ENCODE data around the gene SERGEF.

Gene SERGEF

DNA sequence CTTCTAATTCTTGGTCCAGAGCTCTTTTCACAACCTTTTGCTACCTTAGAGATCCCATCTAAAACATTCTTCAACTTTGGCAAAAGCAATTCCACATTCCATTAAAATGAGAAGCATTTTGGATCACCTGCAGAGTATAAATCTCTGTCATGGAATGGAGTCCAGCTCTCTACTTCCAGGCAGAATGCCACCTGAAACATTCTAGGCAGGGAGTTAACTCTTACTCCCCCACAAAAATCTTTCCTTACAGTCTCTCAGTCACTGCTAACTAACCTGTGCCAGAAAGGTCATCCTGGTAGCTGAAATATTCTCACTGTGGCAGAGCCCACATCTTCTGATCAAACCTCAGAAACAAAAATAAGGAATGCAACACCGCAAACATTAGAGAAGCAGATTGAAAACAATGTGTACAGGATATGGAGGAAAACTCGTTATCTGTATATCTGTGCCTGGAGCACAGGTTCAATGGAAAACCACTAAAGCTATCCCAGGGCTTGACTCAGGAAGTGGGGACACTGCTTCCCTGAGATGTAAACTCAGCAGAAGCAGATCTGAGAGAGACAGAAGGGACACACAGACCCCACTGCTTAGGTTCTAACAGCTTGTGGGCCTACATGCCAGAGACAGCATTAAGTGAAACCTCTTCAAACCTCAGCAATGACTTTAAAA lies 199.3 kb downstream of the SERGEF start:
- no peak for DNase-seq (ENCODE audit: low spot score)

- DNase-seq (ENCODE audit: low spot score): no peak
Measured at GRCh38 chr11:17812865-17813187, 200.0 kb downstream of the SERGEF start.

- no peak for DNase-seq (ENCODE audit: low spot score)
Measured at GRCh38 chr11:17812091-17812864, 200.6 kb downstream of the SERGEF start.

- no peak for DNase-seq (ENCODE audit: low spot score)
Measured at GRCh38 chr11:17811352-17811751, 201.5 kb downstream of the SERGEF start.

- DNase-seq (ENCODE audit: low spot score): no peak
Measured at GRCh38 chr11:17810746-17811145, 202.1 kb downstream of the SERGEF start.

DNA sequence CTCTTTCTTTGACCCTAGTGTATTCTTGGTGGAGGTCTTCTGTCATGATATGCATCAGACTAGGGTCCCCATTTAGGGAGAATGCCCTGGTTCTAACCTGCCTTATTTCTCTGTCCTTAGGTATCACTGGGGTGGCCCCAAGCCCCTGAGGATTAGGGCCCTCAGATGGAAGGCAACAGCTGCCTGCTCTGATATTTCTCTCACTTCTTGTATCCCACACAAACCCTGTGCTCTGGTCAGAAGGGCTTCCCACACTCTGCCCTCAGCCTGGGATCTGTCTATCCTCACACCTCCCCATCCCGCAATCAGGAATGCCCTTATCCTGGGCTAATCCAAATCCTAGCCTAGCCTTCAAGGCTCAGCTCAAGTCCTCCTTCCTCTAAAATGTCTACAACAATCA lies 202.8 kb downstream of the SERGEF start:
- DNase-seq (ENCODE audit: low spot score): no peak

- DNase-seq (ENCODE audit: low spot score): no peak
Measured at GRCh38 chr11:17807034-17807433, 205.8 kb downstream of the SERGEF start.

DNA sequence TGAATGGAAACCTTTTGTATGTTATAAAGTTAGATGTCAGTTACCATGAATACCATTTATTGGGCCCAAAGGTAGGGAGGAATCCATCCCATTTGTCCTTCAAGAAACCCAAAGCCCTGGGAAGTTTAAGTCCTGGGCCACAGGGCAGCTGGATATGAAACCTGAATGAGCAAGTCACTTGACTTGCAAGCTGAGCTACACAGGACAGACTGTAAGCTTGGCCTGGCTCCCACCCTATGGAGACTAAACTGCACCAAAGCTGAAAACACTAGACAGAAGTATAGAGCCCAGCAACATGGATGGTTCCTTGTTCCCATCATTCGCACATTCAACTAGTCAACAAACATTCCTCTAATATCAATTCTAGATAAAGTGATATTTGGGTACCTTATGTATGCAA lies 207.0 kb downstream of the SERGEF start:
- DNase-seq (ENCODE audit: low spot score): no peak

DNA sequence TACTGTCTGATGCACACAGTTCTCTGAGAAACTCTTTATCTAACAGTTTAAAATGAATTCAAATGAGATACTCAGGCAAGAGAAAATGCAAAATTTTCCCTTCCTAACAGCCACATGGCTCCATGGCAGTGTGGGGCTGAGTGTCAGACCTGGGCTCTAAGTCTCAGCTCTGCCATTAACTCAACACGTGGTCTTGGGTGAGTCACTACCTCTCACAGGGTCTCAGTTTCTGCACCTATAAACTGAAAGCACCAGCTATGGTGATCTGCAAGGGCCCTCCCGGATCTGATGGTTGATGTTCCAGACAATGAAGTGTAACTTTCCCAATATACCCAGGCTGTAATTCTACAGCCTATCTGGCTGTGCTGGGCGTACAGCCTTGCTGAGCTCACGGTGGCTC lies 207.8 kb downstream of the SERGEF start:
- no peak for DNase-seq (ENCODE audit: low spot score)

DNA sequence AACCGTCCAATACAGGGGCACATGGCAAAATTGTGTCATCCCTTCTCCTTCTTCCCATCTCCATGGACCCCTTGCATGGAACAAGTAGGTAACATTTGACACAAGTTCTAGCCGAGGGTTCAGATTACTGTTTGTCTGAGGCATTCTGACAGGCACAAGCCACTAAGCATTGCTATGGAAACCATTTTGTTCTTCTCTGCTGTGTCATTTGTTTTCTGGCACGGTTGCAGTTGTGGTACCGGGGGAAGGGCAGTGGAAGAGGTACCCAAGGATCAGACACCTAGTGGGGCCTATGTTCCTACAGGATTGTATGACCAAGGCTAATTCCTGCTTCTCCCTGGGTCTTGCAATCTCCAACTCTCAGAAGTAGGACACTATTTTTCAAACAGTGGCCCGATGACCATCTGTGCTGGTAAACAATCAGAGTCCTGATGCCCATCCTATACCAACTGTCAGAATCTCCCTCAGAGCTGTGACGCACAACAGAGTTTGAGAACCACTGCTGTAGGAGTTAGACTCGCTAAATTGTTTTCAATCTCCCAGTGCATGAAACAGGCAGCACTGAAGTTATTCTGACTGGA lies 209.0 kb downstream of the SERGEF start:
- no peak for DNase-seq (ENCODE audit: low spot score)

DNA sequence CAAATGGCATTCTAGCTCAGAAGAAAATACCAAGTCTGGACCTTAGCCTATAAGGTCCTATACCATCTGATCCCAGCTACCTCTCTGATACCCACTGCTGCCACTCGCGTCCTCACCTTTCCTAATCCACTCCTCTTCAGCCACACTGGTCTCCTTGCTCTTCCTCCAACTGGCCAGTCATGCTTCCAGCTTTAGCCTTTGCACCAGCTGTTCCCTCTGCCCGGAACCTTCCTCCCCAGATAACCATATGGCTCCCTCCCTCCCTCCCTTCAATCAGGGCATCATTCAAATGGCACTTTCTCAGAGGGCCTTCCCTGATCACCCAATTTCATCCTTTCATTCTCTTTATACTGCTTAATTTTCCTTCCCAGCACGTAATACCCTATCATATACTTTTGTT lies 210.4 kb downstream of the SERGEF start:
- DNase-seq (ENCODE audit: low spot score): no peak

DNA sequence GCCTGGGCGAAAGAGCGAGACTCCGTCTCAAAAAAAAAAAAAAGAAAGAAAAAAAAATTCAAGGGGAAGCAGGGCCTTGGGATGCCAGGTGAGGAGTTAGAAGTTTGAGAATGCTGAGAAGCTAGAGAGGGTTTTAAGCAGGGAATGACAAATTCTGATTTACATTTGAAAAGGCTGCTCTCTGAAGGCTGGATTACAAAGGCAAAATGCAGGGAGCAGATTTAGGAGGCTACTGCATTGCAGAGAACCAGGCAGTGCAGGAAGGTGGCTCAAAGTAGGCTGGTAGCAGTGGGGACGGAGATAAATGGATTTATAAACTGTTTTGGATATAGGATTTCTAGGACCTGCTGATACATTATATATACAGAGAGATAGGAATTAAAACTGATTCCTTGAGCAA lies 211.7 kb downstream of the SERGEF start:
- DNase-seq (ENCODE audit: low spot score): no peak

GRCh38 chr11:17799147-17799546 lies 213.7 kb downstream of the SERGEF start:
- DNase-seq (ENCODE audit: low spot score): no peak

DNA sequence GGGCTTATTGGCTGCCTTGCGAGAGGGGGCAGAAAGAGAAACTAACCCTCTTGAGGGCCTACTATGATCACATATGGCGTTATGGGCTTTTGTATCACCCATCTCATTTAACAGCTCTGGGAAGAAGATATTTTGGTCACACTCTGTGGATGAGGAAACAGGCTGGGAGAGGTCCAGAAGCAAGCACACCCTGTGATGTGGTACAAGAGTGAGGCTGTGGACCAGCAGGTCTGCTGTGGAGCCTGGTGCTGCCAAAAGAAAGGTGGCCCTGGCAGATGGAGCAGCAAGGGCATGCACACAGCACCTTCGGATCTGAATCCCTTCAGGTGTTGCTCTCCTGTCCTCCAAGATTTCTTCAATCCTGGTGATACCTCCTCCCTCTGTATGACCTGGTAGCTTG lies 214.1 kb downstream of the SERGEF start:
- DNase-seq (ENCODE audit: low spot score): no peak

DNA sequence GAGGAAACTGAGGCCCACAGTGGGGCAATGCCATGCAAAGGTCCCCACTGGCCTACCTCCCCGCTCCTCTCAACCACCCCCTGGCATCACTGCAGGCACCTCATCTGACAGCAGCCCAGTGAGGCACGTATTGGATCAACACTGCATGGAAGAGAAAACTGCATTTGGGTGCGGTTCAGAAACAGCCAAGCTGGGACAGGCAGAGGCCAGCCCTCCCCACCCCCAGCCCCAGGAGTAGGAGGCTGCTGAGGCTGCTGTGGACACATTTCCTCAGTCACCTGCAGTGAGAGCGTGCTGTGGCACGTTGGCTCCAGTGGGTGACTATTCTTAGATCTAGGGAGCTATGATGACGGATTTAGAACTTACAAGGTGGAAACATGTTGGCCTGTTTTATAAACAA lies 214.6 kb downstream of the SERGEF start:
- DNase-seq (ENCODE audit: low spot score): no peak

DNA sequence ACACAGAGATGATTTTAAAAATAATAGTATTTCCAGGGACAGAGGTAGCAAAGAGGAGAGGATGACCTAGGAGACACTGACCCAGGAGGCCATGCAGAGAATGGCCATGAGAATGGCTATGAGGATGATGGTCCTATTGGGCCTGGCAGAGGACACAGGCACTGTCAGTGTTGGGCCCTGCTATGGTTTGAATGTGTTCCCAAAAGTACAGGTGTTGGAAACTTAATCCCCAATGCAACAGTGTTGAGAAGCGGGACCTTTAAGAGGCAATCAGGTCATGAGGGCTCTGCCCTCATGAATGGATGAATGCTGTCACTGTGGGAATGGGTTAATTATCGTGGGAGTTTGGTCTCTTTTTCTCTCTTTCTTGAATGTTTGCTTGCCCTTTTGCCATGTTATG lies 216.7 kb downstream of the SERGEF start:
- DNase-seq (ENCODE audit: low spot score): no peak

DNA sequence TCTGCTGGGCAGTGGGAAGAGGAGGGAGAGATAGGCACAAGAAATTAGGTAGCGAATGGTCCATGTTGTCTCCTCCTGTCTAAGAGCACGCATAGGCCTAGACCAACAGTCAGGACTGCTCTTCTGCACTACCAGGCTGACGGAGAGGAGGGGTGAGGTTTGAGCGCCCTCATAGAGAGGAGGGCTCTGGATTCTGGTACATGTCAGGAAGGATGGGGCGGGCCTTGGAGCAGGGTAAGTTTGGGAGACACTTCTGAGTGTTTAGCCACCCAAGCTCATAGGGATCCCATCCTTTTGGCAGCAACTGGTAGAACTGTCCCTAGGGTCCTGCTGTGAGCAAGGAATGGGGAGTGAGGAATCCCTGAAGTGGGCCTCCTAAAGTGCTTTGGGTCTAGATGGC lies 217.9 kb downstream of the SERGEF start:
- DNase-seq (ENCODE audit: low spot score): no peak

DNA sequence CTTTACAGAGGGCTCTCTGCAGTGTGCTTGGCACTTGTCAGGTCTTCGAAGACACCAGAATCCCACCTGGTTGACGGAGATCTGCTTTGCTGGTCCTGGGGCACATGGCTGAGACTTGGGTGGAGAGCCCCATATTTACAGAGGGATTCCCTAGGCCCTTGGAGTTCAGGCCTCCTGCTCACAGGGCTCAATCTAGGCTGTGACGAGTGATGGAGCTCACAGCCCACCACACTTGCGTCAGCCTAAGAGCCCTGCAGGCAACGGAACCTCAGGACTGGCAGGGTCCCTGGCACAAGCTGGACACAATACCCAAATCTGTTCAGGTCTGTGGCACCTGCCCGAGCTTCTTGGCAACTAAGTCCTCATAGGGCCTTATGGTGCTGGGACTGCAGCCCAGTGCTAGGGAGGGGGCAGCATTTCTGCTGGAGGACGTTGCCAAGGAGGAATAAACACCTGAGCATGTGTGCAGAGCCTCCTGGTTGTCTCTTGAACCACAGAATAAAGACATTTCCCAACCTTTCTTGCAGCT lies 219.1 kb downstream of the SERGEF start:
- no peak for DNase-seq (ENCODE audit: low spot score)

GRCh38 chr11:17792161-17792560 lies 220.7 kb downstream of the SERGEF start:
- no peak for DNase-seq (ENCODE audit: low spot score)

- DNase-seq (ENCODE audit: low spot score): no peak
Measured at GRCh38 chr11:17791144-17791543, 221.7 kb downstream of the SERGEF start.

- DNase-seq (ENCODE audit: low spot score): no peak
Measured at GRCh38 chr11:17790453-17790852, 222.4 kb downstream of the SERGEF start.

DNA sequence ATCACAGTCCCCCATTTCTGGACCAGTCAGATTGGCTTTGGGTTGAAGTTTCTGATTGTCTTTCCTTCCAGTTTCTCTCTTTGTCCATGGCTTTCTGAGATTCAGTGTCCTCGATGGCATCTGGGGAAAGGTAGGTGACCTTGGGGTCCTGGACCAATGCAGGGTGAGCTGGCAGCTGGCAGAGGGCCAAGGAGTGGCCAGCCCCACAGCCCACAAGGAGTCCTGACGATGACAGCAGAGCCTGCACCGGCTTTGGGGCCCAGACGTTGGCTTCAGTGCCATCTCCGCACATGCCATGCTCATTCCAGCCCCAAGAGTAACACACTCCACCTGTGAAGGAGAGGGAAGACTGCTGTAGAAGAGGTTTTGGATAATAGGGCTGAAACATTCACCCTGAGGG lies 224.8 kb downstream of the SERGEF start:
- DNase-seq (ENCODE audit: low spot score): no peak

- DNase-seq (ENCODE audit: low spot score): no peak
Measured at GRCh38 chr11:17786824-17787525, 225.9 kb downstream of the SERGEF start.
